Lower leg skin (tissue), 3 donors: ENCODE results near the gene GLOD5.

Source experiments
- POLR2A ChIP-seq, 2 donors: fragments of 450-650 bp; IDR thresholded peaks; one replicate each; pipeline ENCODE4 v1.6.1; 2016 to 2017; ENCODE audit warnings: antibody characterized with exemption in 2 of 2, mild to moderate bottlenecking in 1 of 2, moderate library complexity in 1 of 2
- TF ChIP-seq, protein P1 (sequence below), 3 donors: fragments of 450-650 bp; IDR thresholded peaks; one replicate each; pipeline ENCODE4 v1.5.1; 2016; ENCODE audit warnings: antibody characterized with exemption in 3 of 3, mild to moderate bottlenecking in 3 of 3, moderate library complexity in 2 of 3

DNA sequence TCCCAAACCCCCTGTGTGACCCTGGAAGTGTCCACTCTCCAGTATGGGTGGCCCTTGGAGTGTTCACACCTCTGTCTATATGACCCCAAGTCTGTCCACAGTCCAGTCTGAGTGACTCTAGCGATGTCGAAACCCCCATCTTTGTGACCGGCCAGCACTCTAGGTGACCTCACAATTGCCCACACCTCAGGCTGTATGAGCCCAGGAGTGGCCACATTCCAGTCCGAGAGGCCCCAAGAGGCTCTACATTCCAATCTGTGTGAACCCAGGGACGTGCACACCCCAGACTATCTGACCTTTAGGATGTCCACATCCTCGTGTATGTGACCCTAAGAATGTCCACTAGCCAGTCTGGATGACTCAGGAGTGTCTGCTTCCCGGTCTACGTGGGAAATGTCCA lies 7.3 kb upstream of the GLOD5 start:
- TF ChIP-seq, protein P1, sequence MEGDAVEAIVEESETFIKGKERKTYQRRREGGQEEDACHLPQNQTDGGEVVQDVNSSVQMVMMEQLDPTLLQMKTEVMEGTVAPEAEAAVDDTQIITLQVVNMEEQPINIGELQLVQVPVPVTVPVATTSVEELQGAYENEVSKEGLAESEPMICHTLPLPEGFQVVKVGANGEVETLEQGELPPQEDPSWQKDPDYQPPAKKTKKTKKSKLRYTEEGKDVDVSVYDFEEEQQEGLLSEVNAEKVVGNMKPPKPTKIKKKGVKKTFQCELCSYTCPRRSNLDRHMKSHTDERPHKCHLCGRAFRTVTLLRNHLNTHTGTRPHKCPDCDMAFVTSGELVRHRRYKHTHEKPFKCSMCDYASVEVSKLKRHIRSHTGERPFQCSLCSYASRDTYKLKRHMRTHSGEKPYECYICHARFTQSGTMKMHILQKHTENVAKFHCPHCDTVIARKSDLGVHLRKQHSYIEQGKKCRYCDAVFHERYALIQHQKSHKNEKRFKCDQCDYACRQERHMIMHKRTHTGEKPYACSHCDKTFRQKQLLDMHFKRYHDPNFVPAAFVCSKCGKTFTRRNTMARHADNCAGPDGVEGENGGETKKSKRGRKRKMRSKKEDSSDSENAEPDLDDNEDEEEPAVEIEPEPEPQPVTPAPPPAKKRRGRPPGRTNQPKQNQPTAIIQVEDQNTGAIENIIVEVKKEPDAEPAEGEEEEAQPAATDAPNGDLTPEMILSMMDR (IDR thresholded peaks at IDR 0.05): no peak
- TF ChIP-seq POLR2A (IDR thresholded peaks at IDR 0.05): no peak
